Right cardiac atrium (tissue), 5 donors: ENCODE measurements around the gene KLF3. TPM values are rescaled to one million over a fixed set of nuclear protein-coding genes. Genes with fewer than 3 reads are reported as not detected.

ENCODE experiments used
- ATAC-seq, 2 donors: fragments of 200-7000 bp; cut with Tn5 transposase; one replicate each; pipeline versions ENCODE4 v1.8.0 to v1.9.1; 2020; ENCODE audit warnings: moderate library complexity in 2 of 2, mild to moderate bottlenecking in 1 of 2
- DNase-seq, 3 donors: peaks; one replicate each; pipeline ENCODE4 v3.0.0-alpha.2; 2020
- H3K27ac ChIP-seq: one replicate; pipeline ENCODE4 v1.5.1; 2013; ENCODE audit warnings: mild to moderate bottlenecking, low read length, control low read depth, moderate library complexity
- H3K27me3 ChIP-seq: one replicate; pipeline ENCODE4 v1.6.1; 2013; ENCODE audit not compliant: control insufficient read depth, insufficient read depth
- H3K4me1 ChIP-seq: one replicate; pipeline ENCODE4 v1.6.1; 2013; ENCODE audit warnings: low read length; ENCODE audit not compliant: control insufficient read depth, insufficient read depth
- H3K4me3 ChIP-seq: one replicate; pipeline ENCODE4 v1.5.1; 2013; ENCODE audit warnings: low read length, control low read depth
- H3K9me3 ChIP-seq: one replicate; pipeline ENCODE4 v1.6.1; 2013; ENCODE audit warnings: low read length; ENCODE audit not compliant: control insufficient read depth
- WGBS: extraction: QIAGEN DNeasy Blood & Tissue Kit; methylation state at CpG from one replicate; pipeline ENCODE4 v1.1.7; 2013; 5-methylcytosine and 5-hydroxymethylcytosine counted together
- intact Hi-C, 4 donors: fragments of 100-400 bp; cut with DNase I; formaldehyde crosslinking; loops; one replicate each; pipeline versions ENCODE4 v1.11.0 to v1.14.0; 2022 to 2023
- polyA plus RNA-seq: library from polyadenylated mRNA; stranded (reverse); fragments of 200-250 nt; gene quantifications from one replicate; pipeline ENCODE4 v1.2.3, GENCODE V29; 2013
- total RNA-seq, 4 donors: library from RNA; stranded (reverse); fragmentation: NEBNext Ultra II Directional; extraction: Animal tissue kit (Norgen Biotek cat#: 25700); gene quantifications; one replicate each; pipeline ENCODE4 v1.2.1, GENCODE V29; 2021
- donor health status: healthy with polysubstance abuse.
- donor health status: DM: no; HTN: yes; CAD: no.
- donor health status: DM: no; HTN: no; CAD: no.
- donor health status: DM: no; HTN: yes; CAD: no; lungs with severe emphysema.
- donor health status: DM: yes; HTN: yes; CAD: no.

KLF3 gene
- total and polyA plus RNA-seq, 5 donors: 10.6 to 29.3 (median 24.6) TPM

DNA sequence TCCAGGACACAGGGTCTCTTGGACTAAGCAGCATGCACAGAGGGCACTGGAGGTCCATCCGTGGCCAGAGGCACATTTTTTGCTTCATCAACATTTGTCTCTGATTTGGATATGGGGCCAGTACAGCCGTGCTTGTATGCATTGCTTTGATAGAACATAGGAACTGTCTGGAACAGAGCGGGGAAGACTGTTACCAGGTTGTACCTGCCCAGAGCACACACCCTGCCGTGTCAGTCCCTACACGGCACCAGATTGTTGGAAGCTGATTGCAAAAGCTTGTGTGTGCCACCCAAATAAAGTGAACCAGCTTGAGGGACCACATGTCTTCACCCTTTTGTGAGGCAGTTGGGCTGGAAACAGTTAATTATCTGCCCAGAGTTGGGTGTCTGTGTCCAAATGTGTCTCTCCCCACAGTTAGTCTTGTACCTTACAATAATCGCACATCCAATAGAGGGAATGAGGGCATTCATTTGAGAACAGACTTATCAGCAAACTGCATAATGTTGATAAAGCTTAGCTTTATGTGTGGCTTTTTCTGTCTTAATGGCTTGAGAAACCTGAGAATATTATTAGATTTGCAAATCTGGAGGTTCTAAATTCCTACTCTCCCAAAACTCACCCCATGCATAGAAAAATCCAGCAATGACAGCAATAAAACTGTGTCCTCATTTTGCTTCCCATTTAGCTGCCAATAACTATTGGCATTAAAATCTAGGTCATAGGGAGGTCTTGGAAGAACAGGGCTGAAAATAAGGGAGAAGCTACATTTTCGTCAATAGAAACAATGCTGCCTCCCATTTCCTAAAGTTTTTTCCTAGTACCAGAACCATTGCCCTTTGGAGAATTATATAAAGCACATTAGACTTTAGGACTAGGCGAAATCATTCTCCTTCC, 21.2 kb downstream of the KLF3 start:
- intact Hi-C loops: no loop called here
- Histone ChIP-seq H3K27ac (peak overlapping the region; percentile 25), H3K9me3 (no peaks in the 10 kb centered on the region), H3K4me1 (peaks cover 17% of the 10 kb centered on the region), H3K4me3 (no peak overlapping the region), H3K27me3 (no peaks in the 10 kb centered on the region)
- ATAC-seq: peak in 1 of 2 donors; percentile 45
- DNase-seq: no peak
- WGBS: 54% methylated on average over 8 of the region's 8 CpGs

DNA sequence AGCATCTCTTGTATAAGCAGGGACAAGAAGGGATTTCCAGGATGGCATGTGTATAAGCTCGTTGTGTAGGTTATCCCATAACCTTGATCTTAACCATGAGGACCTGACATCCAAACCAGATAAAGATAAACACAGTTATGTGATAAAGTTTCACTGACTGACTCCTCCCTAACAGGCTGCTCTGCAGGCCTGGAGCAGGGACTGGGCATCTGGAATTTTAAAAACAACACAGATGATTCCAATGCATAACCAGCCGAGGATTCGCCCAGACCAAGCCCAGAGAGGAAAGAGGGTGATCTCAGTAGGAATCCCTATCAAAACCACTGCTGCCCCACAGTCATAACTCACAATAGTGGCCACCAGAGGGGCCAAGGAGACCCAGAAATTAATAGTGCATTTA, 22.7 kb downstream of the KLF3 start:
- Histone ChIP-seq H3K27me3 (no peaks in the 10 kb centered on the region), H3K4me3 (no peak overlapping the region), H3K9me3 (no peaks in the 10 kb centered on the region), H3K27ac (no peak overlapping the region), H3K4me1 (peaks cover 17% of the 10 kb centered on the region)
- WGBS: 35% methylated on average over 3 of the region's 3 CpGs
- ATAC-seq (no peak), DNase-seq (no peak)
- intact Hi-C loops: no loop called here

DNA sequence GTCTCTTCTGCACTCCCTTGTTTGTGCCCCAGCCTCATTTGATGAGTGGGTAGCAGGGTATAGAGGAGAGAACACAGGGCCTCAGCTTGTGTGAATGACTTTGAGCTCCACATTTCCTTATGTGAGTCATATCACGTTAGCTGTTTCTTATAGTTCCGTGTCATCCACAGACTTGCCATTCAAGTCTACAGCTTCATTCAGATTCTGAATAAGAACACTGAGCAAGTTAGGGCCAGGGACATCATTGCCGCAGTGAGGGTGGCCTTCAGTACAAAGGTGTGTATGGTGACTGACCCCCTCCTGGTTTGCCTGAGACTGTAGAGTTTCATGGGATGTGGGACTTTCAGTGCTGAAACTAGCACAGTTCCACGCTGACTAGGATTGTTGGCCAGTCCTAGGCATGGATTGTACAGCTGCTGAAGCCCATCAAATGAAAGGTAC, 23.6 kb downstream of the KLF3 start:
- Histone ChIP-seq H3K4me1 (peaks cover 17% of the 10 kb centered on the region), H3K9me3 (no peaks in the 10 kb centered on the region), H3K27me3 (no peaks in the 10 kb centered on the region), H3K4me3 (no peak overlapping the region), H3K27ac (peak overlapping the region; percentile 23)
- ATAC-seq (peak in 1 of 2 donors; percentile 5), DNase-seq (no peak)
- WGBS: 67% methylated on average over 4 of the region's 4 CpGs
- intact Hi-C loops: no loop called here

DNA sequence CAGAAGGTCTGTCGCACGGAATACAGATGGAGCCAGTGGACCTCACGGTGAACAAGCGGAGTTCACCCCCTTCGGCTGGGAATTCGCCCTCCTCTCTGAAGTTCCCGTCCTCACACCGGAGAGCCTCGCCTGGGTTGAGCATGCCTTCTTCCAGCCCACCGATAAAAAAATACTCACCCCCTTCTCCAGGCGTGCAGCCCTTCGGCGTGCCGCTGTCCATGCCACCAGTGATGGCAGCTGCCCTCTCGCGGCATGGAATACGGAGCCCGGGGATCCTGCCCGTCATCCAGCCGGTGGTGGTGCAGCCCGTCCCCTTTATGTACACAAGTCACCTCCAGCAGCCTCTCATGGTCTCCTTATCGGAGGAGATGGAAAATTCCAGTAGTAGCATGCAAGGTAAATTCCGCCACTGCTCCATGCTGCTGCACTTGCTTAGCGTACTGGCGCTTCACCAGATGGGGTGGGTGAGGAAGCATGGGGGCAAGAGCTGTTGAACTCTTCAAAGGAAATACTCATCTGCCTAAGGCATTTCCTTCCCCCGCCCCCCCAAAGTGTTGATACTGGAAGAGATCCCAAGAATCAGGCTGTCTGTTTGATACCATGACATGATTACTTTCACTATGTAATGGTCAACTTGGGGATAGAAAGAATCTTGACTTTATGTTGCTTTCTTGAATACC, 24.8 kb downstream of the KLF3 start:
- intact Hi-C loops: no loop called here
- ATAC-seq: peak; percentile 55 to 76
- no peak overlapping the region for H3K27ac ChIP-seq

DNA sequence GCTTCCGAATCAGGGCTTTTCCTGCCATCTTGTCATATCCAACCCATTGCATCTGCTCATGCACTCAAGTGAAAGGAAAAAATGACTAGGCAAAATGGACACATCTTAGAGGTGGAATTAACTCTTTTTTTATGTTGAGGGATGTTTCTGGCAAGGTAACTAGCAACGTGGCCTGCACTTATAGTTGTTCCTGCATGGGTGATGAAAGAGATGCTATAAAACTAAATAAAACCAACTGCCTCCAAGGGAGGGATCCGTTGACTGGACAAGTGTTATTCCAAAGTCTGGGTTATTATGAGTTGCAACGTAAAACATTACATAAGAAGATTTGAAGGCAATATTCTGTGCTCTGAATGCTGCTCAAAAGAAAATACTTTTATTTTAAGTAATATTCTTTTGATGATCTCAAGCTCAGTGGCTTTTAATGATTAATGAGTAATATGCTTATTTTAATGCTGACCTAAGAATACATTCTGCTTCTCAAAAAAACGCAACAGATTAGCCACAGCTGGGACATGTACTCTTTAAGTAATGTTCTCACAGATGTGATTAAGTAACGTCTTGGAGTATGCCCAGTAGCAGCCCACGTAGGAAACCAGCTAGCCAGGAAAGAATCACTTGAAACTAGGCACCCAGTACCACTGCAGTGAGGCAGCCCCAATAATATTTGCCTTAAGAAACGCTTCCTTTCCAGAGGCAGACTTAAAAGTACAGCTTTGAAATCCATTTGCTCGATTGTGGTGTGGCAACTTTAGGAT, 27.4 kb downstream of the KLF3 start:
- 49% methylated on average over 9 of the region's 9 CpGs for WGBS
- intact Hi-C loops: no loop called here
- peaks cover 8% of the 10 kb centered on the region for H3K4me1 ChIP-seq
- H3K9me3 ChIP-seq: no peaks in the 10 kb centered on the region
- ATAC-seq (peak; percentile 73 to 78), DNase-seq (no peak)
- no peak overlapping the region for H3K4me3 ChIP-seq
- no peak overlapping the region for H3K27ac ChIP-seq
- no peaks in the 10 kb centered on the region for H3K27me3 ChIP-seq

More for the DNA sequence above, 24.8 kb downstream of the KLF3 start:
- no peak overlapping the region for H3K4me3 ChIP-seq
- peaks cover 17% of the 10 kb centered on the region for H3K4me1 ChIP-seq
- no peaks in the 10 kb centered on the region for H3K27me3 ChIP-seq
- DNase-seq: peak; percentile 33 to 69 (median 68)
- 86% methylated on average over 26 of the region's 26 CpGs for WGBS
- no peaks in the 10 kb centered on the region for H3K9me3 ChIP-seq

DNA sequence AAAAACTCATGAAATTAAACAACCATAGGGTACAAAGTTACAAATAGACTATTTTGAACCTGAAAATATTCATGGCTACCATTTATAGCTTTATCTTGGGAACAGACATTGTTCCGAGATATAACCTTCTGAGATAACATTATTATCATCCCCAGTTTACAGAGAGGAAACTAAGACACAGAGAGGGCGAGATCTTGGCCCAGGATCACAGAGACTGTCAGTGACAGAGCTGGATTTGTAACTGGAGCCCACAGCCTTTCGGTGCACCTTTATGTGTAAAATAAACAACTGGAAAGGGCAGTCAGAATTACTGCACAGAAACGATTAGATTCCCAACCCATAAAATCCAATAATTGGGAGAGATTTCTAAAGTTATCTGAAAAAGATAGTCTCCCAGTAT, 28.4 kb downstream of the KLF3 start:
- H3K4me1 ChIP-seq: peaks cover 8% of the 10 kb centered on the region
- ATAC-seq (peak in 1 of 2 donors; percentile 53), DNase-seq (no peak)
- WGBS: 45% methylated on average over 4 of the region's 4 CpGs
- no peak overlapping the region for H3K4me3 ChIP-seq
- intact Hi-C loops: no loop called here
- no peak overlapping the region for H3K27ac ChIP-seq
- no peaks in the 10 kb centered on the region for H3K27me3 ChIP-seq
- no peaks in the 10 kb centered on the region for H3K9me3 ChIP-seq

DNA sequence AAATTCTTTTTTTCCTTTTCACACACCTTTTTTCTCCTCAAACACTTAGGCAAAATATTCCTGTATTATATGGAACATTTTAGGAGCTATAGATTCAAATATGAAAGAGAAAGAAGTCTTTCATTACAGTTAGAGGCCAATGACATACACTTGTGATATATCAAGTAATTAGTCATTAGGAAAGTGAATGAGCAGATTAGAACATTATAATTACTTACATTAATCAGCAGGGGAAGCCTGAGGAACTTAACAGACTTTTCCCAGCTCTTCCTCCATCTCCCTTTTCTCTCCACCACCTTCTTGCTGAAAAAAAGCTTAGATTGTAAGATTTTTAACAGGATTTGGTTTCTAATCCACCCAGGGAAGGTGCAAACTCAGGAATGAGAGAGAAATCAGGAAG, 29.6 kb downstream of the KLF3 start:
- H3K27ac ChIP-seq: no peak overlapping the region
- no peak for ATAC-seq
- peaks cover 11% of the 10 kb centered on the region for H3K4me1 ChIP-seq
- intact Hi-C loops: no loop called here
- no peak for DNase-seq
- H3K9me3 ChIP-seq: no peaks in the 10 kb centered on the region
- no peak overlapping the region for H3K4me3 ChIP-seq
- no peaks in the 10 kb centered on the region for H3K27me3 ChIP-seq

DNA sequence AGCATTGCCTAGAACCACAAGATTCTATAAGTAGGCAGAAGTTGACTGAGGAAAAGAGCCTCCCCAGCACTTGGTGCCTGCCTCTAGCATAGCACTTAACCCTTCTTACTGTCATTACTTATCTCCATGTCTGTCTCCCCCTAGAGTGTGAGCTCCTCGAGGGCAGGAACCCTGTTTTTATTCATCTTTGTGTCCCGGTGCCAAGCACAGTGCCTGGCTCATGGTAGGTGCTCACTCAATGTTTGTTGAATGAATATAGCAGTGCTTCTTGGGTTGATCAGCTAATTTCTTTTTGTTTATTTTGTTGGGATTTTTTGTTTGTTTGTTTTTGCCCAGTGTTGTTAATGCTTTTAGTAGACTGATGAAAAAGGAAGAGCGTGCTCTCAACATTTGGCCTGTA, 30.3 kb downstream of the KLF3 start:
- Histone ChIP-seq H3K4me1 (peaks cover 8% of the 10 kb centered on the region), H3K9me3 (no peaks in the 10 kb centered on the region), H3K27me3 (no peaks in the 10 kb centered on the region), H3K27ac (no peak overlapping the region), H3K4me3 (no peak overlapping the region)
- DNase-seq (no peak), ATAC-seq (no peak)
- intact Hi-C loops: no loop called here
- WGBS: 93% methylated on average over 3 of the region's 3 CpGs

DNA sequence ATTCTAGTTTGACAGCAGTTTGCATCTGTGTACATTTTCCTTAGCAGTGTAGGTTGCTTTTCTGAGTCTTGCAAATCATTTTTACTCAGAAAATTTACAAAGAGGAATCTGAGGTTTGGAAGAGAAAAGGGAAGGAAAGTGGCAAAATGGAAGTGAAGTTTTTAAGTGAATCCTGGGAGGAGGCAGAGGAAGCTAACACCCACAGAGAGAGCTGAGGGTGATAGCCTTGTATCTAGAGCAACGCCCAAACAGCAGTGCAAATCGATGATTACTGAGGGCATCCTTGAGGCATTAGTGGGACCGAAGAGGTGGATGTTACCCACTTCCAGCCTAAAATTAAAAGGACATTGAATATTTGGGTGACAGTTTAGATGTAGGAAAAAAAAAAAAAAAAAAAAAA, 31.8 kb downstream of the KLF3 start:
- Histone ChIP-seq H3K4me3 (no peak overlapping the region), H3K9me3 (no peaks in the 10 kb centered on the region), H3K4me1 (peaks cover 8% of the 10 kb centered on the region), H3K27me3 (no peaks in the 10 kb centered on the region), H3K27ac (no peak overlapping the region)
- intact Hi-C loops: no loop called here
- ATAC-seq (no peak), DNase-seq (no peak)
- 60% methylated on average over 3 of the region's 3 CpGs for WGBS

DNA sequence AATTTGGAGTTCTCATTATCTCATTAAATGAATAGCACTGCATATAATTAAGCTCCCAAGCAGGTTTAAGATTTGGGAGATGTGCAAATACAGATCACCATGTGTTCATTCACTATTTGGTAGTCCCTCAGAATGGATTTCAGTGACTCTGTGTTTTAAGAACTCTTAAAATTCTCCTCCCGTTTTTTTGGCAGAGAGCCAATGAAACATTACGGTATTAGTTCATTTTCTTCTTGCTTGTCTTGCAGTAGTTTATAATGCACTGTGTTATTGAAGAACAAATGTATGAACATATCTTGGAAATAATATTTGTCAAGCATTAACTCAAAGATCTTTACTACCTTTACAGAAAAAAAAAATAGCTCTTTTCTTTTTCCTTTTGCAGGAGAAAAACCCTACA, 32.7 kb downstream of the KLF3 start:
- Histone ChIP-seq H3K9me3 (no peaks in the 10 kb centered on the region), H3K4me3 (no peak overlapping the region), H3K27ac (no peak overlapping the region), H3K27me3 (no peaks in the 10 kb centered on the region), H3K4me1 (peaks cover 5% of the 10 kb centered on the region)
- 6% methylated on average over 2 of the region's 2 CpGs for WGBS
- intact Hi-C loops: no loop called here
- DNase-seq (no peak), ATAC-seq (no peak)

DNA sequence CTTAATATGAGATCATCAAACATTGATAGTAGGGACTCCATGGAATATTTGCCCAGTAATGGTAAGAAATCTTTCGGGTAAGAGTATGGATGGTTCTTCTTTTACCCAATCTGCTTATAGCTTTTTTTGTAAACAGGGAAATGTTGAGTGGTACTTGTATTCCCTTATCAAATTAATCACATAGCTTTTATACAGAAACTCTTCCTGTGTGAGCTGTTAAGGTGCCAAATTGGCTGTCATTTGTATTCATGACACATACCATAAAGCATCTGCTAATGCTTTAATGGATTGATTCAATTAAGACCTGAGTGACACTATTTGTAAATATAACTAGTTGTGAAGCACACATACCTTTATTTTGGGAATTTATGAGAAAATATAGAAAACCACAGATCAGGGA, 34.2 kb downstream of the KLF3 start:
- Histone ChIP-seq H3K9me3 (no peaks in the 10 kb centered on the region), H3K4me1 (peaks cover 5% of the 10 kb centered on the region), H3K27ac (no peak overlapping the region), H3K4me3 (no peak overlapping the region), H3K27me3 (no peaks in the 10 kb centered on the region)
- no peak for DNase-seq
- intact Hi-C loops: no loop called here
- no peak for ATAC-seq
- WGBS: 93% methylated on average over 1 of the region's 1 CpG
